HPDE6-E6E7 (cell line): Measurements from ENCODE around the gene CEP85L.

Source experiments
- DNase-seq: peaks from one replicate; pipeline ENCODE4 v3.0.0; 2011; ENCODE audit warnings: missing footprints; ENCODE audit errors: extremely low spot score

CEP85L gene

GRCh38 chr6:118542184-118542952 lies 109.0 kb downstream of the CEP85L start:
- DNase-seq, result no peak

GRCh38 chr6:118537574-118537973 lies 113.8 kb downstream of the CEP85L start:
- DNase-seq, result no peak

GRCh38 chr6:118536478-118536877 lies 114.9 kb downstream of the CEP85L start:
- DNase-seq, result no peak

- no peak for DNase-seq
Observed at GRCh38 chr6:118535176-118535844, 116.1 kb downstream of the CEP85L start.

- no peak for DNase-seq
Observed at GRCh38 chr6:118530942-118531341, 120.4 kb downstream of the CEP85L start.

GRCh38 chr6:118529756-118530155 lies 121.6 kb downstream of the CEP85L start:
- no peak for DNase-seq

- no peak for DNase-seq
Observed at GRCh38 chr6:118528129-118528528, 123.3 kb downstream of the CEP85L start.

- no peak for DNase-seq
Observed at GRCh38 chr6:118525913-118526780, 125.2 kb downstream of the CEP85L start.

GRCh38 chr6:118524686-118525085 lies 126.7 kb downstream of the CEP85L start:
- DNase-seq, result no peak

- no peak for DNase-seq
Observed at GRCh38 chr6:118523216-118523615, 128.2 kb downstream of the CEP85L start.

GRCh38 chr6:118522422-118522821 lies 129.0 kb downstream of the CEP85L start:
- no peak for DNase-seq

- no peak for DNase-seq
Observed at GRCh38 chr6:118514689-118515088, 136.7 kb downstream of the CEP85L start.

GRCh38 chr6:118511930-118512715 lies 139.3 kb downstream of the CEP85L start:
- DNase-seq, result no peak

- peak; percentile 4 for DNase-seq
Observed at GRCh38 chr6:118509009-118509617, 142.3 kb downstream of the CEP85L start.

- DNase-seq, result no peak
Observed at GRCh38 chr6:118507636-118508035, 143.8 kb downstream of the CEP85L start.

- no peak for DNase-seq
Observed at GRCh38 chr6:118506071-118506638, 145.2 kb downstream of the CEP85L start.

GRCh38 chr6:118505656-118506055 lies 145.7 kb downstream of the CEP85L start:
- no peak for DNase-seq

- DNase-seq, result no peak
Observed at GRCh38 chr6:118504611-118505010, 146.8 kb downstream of the CEP85L start.

GRCh38 chr6:118502169-118502568 lies 149.2 kb downstream of the CEP85L start:
- no peak for DNase-seq

GRCh38 chr6:118501765-118502164 lies 149.6 kb downstream of the CEP85L start:
- no peak for DNase-seq

- DNase-seq, result no peak
Observed at GRCh38 chr6:118501099-118501498, 150.3 kb downstream of the CEP85L start.
